Left lung (tissue), 10 donors: Measurements from ENCODE around the gene TST. TPM values are rescaled to one million over a fixed set of nuclear protein-coding genes. Genes with fewer than 3 reads are reported as not detected.

Source experiments
- ATAC-seq: fragments of 200-7000 bp; cut with Tn5 transposase; one replicate; pipeline ENCODE4 v1.9.1; 2020; ENCODE audit warnings: moderate library complexity
- DNase-seq, 4 donors: peaks; one replicate each; pipeline ENCODE4 v3.0.0-alpha.2; 2013 to 2020
- H3K27ac ChIP-seq, 2 donors: fragments of 200-600 bp; sonication (generic) in 1 of 2; one replicate each; pipeline versions ENCODE4 v1.5.0 to v1.8.0; 2020 to 2021
- H3K27me3 ChIP-seq, 2 donors: fragments of 200-600 bp; sonication (generic) in 1 of 2; one replicate each; pipeline versions ENCODE4 v1.5.0 to v1.8.0; 2020 to 2021
- H3K36me3 ChIP-seq, 2 donors: fragments of 200-600 bp; sonication (generic) in 1 of 2; one replicate each; pipeline versions ENCODE4 v1.5.0 to v1.8.0; 2020 to 2021
- H3K4me1 ChIP-seq, 2 donors: fragments of 200-600 bp; one replicate each; pipeline ENCODE4 v1.8.0; 2021
- H3K4me3 ChIP-seq, 2 donors: fragments of 200-600 bp; sonication (generic) in 1 of 2; one replicate each; pipeline versions ENCODE4 v1.5.0 to v1.8.0; 2020 to 2021; ENCODE audit warnings: mild to moderate bottlenecking in 1 of 2
- H3K9me3 ChIP-seq, 2 donors: fragments of 200-600 bp; sonication (generic) in 1 of 2; one replicate each; pipeline versions ENCODE4 v1.5.0 to v1.8.0; 2020 to 2021
- intact Hi-C, 2 donors: fragments of 100-400 bp; cut with DNase I; formaldehyde crosslinking; loops; one replicate each; pipeline versions ENCODE4 v1.11.2 to v1.14.2; 2022
- polyA plus RNA-seq, 6 donors: library from polyadenylated mRNA; unstranded; fragments of 120-200 nt; gene quantifications; one replicate each; pipeline ENCODE4 v1.2.1, GENCODE V29; 2013; ENCODE audit not compliant: insufficient read length in 6 of 6
- total RNA-seq, 2 donors: library from RNA; stranded (reverse); fragmentation: NEBNext Ultra II Directional; extraction: Animal tissue kit (Norgen Biotek cat#: 25700); gene quantifications; one replicate each; pipeline ENCODE4 v1.2.1, GENCODE V29; 2021
- TF ChIP-seq, protein P1 (sequence below), 2 donors: fragments of 200-600 bp; sonication (generic) in 1 of 2; IDR thresholded peaks; one replicate each; pipeline versions ENCODE4 v1.5.0 to v1.8.0; 2021; ENCODE audit warnings: antibody characterized with exemption in 2 of 2
- donor health status: DM: no; HTN: yes; CAD: no.
- donor health status: DM: no; HTN: no; CAD: no.

The TST gene
- total and polyA plus RNA-seq, 8 donors, result 14.7 to 52.0 (median 23.5) TPM

DNA sequence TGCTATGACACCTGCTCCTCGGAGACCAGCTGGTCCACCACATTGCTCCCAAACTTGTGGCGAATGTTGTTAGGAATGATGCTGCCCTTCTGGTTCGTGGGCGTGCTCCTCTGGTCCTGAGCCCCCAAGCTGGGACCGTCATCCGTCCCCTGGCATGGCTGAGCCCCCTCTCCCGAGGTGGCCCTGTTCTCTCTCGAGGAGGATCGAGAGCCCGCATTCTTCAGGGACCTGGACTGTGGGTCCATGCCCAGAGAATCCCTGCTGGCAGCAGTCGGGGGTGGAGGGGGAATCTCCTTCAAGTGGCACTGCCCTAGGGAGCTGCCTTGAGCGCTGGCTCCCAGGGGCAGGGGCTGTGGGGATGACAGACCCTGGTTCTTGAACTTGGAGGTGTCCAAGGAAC is 17.4 kb downstream of the TST start:
- Histone ChIP-seq H3K27ac (no peak overlapping the region), H3K27me3 (no peaks in the 10 kb centered on the region), H3K4me3 (no peak overlapping the region), H3K36me3 (no peaks in the 10 kb centered on the region), H3K9me3 (no peaks in the 10 kb centered on the region), H3K4me1 (no peaks in the 10 kb centered on the region)
- no peak for ATAC-seq
- intact Hi-C loops, result no loop called here
- no peak for DNase-seq
- TF ChIP-seq, protein P1, sequence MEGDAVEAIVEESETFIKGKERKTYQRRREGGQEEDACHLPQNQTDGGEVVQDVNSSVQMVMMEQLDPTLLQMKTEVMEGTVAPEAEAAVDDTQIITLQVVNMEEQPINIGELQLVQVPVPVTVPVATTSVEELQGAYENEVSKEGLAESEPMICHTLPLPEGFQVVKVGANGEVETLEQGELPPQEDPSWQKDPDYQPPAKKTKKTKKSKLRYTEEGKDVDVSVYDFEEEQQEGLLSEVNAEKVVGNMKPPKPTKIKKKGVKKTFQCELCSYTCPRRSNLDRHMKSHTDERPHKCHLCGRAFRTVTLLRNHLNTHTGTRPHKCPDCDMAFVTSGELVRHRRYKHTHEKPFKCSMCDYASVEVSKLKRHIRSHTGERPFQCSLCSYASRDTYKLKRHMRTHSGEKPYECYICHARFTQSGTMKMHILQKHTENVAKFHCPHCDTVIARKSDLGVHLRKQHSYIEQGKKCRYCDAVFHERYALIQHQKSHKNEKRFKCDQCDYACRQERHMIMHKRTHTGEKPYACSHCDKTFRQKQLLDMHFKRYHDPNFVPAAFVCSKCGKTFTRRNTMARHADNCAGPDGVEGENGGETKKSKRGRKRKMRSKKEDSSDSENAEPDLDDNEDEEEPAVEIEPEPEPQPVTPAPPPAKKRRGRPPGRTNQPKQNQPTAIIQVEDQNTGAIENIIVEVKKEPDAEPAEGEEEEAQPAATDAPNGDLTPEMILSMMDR (IDR thresholded peaks at IDR 0.05), result no peak

DNA sequence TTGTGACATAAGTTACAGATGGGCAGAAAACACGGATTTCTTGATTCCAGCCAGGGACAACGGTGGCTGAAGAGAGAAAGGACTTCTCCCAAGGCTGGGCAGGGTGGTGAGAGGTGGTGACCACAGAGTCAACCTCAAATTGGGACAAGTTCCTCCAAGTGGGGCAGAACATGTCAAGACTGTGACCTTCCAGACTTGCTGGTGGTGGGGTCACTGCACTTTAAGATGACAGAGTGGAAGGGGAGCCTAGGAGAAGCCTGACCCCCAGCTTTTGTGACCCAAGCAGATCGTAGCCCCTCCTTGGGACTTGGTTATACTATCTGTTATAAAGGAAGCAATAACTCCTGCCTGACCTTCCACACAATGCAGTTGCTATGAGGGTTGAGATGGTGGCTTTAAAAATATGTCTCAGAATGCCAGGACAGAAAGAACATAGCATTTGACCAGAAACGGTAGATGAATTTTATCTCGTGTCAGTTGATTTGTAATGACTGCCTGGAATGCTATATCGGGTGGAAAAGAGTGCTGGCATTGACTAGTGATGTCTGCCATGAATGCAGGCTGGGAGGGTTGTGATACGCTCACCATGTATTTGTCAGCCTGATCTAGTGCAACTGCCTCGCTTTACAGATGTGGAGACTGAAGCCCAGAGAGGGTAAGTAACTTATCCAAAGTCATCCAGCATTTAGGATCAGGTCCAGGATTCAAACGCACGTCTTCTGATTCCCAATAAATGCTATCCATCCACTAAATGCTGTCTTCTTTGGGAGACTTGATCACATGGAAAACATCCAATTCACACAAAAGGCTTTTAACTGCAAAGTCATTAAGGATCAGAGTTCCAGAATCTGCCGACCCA is 18.3 kb downstream of the TST start:
- DNase-seq (no peak), ATAC-seq (no peak)
- no peaks in the 10 kb centered on the region for H3K9me3 ChIP-seq
- H3K27me3 ChIP-seq, result no peaks in the 10 kb centered on the region
- intact Hi-C loops, result no loop called here
- H3K36me3 ChIP-seq, result no peaks in the 10 kb centered on the region
- TF ChIP-seq, protein P1 (IDR thresholded peaks at IDR 0.05), result no peak
- H3K27ac ChIP-seq, result no peak overlapping the region
- no peaks in the 10 kb centered on the region for H3K4me1 ChIP-seq
- no peak overlapping the region for H3K4me3 ChIP-seq

DNA sequence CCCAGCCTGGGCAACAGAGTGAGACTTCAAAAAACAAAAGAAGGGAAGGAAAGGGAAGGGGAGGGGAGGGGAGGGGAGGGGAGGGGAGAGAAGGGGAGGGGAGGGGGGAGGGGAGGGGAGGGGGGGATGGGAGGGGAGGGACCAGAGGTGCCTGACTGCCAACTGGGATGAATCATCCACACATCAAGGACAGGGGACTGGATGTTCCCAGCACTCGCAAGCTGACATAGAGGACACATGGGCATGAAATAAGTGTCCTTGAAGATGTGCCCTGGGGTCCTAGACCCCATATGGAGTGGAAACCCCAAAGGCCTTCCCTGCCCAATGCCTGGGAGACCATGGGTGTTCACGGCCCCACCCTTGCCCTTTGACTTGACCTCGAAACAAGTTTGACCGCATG is 19.8 kb downstream of the TST start:
- H3K4me1 ChIP-seq, result no peaks in the 10 kb centered on the region
- intact Hi-C loops, result no loop called here
- no peak overlapping the region for H3K4me3 ChIP-seq
- H3K9me3 ChIP-seq, result no peaks in the 10 kb centered on the region
- H3K27ac ChIP-seq, result no peak overlapping the region
- no peaks in the 10 kb centered on the region for H3K27me3 ChIP-seq
- no peak for ATAC-seq
- no peaks in the 10 kb centered on the region for H3K36me3 ChIP-seq
- TF ChIP-seq, protein P1 (IDR thresholded peaks at IDR 0.05), result no peak
- no peak for DNase-seq

DNA sequence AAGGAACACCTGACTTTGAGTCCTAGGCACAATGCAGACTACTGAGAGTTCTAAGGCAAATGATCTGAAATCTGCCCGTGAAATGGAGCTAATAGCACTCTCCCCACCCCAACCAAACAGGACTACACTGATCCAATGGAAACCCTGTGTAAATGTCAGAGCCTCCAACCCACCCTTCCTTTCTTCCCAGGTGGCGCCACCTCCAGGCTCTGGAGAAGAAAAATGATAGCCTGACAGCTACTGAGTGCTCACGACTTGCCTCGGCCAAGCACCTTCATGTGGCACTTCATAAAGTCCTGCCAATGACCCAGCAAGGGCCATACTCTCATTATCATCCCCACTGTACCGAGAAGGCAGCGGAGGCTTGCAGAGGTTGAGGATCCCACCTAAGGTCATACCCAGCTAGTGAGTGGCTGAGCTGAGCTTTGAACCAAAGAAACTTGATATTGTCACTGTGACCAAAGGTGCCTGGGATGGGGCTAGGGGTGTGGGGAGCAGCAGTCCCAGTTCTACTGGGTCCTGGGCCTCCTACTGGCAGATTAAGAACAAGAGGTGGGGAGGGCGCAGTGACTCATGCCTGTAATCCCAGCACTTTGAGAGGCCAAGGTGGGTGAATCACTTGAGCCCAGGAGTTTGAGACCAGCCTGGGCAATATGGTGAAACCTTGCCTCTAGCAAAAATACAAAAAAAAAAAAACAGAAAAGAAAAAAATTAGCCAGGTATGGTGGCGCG is 20.5 kb downstream of the TST start:
- no peaks in the 10 kb centered on the region for H3K4me1 ChIP-seq
- H3K36me3 ChIP-seq, result no peaks in the 10 kb centered on the region
- H3K4me3 ChIP-seq, result no peak overlapping the region
- H3K27me3 ChIP-seq, result no peaks in the 10 kb centered on the region
- no peak for ATAC-seq
- no peak for DNase-seq
- H3K9me3 ChIP-seq, result no peaks in the 10 kb centered on the region
- intact Hi-C loops, result no loop called here
- H3K27ac ChIP-seq, result no peak overlapping the region
- TF ChIP-seq, protein P1 (IDR thresholded peaks at IDR 0.05), result no peak

DNA sequence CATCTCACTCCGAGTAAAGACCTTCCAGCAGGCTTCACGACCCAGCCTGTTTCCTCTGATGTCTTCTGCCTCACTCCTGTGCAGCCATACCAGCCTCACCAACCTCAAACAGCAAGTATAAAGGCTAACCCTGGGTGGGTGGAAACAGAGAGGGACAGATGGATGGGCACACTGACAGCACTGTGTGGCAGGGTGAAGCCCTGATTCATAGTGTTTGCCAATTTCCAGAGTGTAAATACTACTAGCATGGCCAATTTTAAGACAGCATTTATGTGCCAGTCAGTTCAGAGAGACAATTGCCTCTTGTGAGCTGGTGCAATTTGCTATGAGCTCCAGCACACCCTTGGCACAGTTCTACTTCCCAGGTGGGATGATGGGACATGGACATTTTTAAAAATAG is 21.5 kb downstream of the TST start:
- TF ChIP-seq, protein P1 (IDR thresholded peaks at IDR 0.05), result no peak
- no peak for ATAC-seq

More for the DNA sequence above, 21.5 kb downstream of the TST start:
- no peak overlapping the region for H3K27ac ChIP-seq
- peaks cover 0 to 6% of the 10 kb centered on the region in 2 donors for H3K27me3 ChIP-seq
- no peak overlapping the region for H3K4me3 ChIP-seq
- DNase-seq, result no peak
- intact Hi-C loops, result no loop called here
- H3K36me3 ChIP-seq, result no peaks in the 10 kb centered on the region
- no peaks in the 10 kb centered on the region for H3K4me1 ChIP-seq
- H3K9me3 ChIP-seq, result no peaks in the 10 kb centered on the region
